Smooth muscle cell of the brain vasculature (primary cell): ENCODE measurements around the gene GRIN2A.

Experiments used
- DNase-seq: peaks from one replicate; pipeline ENCODE4 v3.0.0-alpha.2; 2012; ENCODE audit warnings: low read depth, low spot score

Gene GRIN2A

DNA sequence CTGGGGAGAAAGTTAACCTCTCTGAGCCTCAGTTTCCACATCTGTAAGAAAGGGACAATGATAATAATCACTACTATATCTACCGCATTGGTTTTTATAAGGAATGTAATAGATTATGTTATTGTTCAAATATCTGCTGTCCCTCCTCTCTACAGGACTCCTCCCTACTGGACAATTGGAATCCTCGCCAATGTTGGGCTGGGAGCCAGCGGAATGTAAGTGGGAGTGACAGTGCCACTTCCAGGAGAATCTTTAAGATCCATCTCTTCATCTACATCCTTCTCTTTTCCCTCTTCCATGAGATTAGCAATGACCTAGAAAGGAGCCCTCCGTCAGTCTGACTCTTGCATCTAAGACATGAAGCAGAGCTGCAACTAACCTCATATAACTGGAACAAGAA is 95.1 kb downstream of the GRIN2A start:
- DNase-seq = no peak

DNA sequence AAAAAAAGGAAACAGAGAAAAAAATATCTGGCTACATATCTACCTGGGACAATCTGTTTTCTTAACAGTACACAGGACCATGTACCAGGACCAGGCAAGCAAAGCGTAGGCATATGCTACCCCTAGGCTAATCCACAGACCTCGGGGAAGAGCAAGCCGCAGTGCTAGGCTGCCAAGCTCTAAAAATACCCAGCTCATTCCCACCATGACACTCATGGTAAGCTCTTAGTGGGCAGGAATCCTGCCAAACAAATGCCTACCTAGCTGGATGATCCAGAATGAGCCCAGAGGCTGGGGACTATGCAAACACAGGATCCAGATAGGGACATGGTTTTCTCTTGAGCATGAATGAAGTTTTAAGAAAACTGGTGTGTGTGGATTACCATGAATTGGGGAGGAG is 95.6 kb downstream of the GRIN2A start:
- DNase-seq = no peak

DNA sequence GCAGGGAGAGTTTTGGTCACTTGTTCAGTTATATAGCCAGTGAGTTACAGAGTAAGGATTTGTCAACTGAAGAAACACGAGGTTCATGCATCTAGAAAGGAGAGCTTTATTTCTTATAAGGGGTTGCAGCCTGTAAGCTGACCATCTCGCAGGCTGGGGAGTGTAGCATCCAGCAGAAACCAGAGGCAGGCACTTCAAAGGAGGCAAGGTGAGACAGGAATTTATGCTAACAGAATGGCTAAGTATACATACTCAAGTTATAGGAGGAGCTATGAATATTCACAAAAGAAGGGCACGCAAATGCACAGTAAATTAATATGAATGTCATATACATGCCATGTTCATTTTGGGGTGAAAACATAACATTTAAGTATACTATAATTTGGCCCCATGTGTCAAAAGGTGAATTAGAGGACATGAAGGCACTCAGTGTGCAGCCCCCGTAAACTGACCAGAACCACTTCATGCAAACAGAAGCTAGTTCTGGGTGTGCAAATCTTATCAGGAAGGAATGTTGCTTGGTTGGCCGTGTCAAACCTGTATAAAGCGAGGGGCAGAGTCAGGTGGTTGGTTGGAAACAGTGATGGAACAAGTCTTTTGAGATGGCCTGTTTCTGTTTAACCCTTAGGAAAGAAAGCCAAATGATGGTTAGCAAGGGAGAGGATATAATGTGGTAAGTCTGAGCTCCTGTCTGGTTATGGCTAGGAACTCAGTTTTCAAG is 97.0 kb downstream of the GRIN2A start:
- no peak for DNase-seq

DNA sequence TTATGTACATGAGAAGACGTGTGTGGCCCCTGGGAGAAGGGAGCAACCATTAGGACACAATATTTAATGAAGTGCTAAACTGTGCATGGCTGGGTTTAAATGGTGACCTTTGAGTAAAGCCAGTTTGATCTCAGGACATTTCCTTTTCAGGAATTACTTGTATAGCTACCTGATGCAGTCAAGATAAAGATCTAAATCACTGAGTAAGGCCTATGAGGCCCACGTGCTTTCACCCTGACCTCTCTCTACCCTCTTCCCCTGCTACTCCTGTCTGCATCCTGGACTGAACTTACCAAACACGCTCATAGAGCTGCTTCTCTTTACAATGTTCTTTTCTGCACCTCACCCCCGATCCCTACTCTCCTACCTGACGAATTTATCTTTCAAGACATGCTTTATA is 98.9 kb downstream of the GRIN2A start:
- no peak for DNase-seq

DNA sequence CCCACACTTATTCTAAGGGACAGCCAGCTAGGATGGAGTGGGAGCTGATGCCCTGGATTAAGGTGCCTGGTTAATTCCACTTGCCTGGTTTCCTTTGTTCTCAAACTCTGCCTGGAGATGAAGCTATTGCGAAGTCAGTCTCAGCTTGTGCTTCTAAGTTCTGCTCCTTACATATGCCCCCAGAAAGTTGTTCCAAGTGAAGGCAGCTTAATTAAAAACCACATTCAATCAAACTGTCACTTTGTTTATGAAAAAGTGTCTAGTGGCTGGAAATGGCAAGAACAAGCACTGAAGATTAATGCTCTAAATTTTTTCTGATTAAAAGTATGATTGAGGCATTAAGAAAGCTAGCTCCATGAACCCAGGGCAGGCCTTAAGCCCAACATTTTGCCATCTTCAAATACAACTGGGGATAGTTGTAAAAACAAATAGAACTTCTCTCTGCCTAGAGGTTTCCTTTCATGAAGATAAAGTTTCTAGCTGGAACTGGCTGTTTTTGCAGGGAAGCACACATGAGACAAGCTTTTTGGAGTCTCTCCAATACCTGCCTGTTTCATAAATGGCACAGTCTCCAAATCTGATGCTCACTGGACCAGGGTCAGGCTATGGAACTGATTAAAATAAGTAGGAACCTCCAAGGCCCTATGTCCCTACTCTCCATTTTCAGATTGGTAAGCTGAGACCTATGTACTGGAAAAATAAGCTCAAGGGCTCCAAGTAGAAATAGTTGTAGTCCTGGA is 100.9 kb downstream of the GRIN2A start:
- no peak for DNase-seq

DNA sequence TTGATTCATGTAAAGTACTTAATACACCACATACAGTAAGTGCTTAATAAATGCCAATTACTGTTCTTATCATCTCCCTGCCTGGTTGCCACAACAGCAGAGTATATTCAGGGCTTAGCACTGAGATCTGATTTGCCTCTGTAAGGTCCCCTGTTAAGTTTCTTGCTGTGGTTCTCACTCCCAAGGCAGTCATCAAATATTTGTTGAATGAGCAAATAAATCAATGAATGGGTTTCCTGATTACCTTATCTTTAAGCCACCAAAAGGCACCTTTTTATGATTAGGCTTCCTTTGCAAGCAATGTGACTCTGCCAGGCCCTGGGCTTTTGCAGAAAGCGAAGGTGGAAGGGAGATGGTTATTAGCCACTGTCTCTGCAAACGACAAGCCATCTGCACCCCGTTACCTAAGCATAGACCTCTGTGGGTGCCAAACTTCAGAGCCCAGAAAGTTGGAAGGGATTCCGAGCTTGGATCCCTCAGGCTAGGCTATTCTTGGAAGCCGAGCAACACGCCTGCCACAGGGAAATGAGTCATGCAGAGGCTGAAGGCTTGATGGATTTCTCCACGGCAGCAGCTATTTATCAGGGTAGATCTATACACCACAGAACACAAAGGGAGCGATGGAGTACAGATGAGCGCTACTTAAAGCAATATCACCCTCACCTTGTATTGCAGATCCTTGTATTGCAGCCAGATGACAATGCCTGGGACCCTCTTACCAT is 102.0 kb downstream of the GRIN2A start:
- no peak for DNase-seq

DNA sequence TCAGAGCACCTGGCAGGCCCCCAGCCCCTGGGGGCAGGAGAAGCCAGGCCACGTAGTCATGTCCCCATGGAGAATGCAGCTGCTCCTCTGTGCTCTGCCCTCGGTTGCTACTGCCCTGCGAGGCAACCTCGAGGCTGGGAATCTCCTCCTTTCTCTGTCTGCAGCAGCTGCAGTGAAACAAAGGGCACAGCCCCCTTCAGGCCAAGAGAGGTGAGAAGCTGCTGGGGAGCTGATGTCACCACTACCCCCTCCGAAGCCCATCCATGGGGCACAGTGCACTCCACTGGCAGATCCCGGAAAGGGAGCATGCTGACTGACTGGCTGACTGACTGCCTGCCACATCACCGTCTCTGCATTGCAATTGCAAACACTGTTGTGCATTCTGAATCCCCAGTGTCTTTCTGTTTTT is 103.7 kb downstream of the GRIN2A start:
- DNase-seq = no peak

DNA sequence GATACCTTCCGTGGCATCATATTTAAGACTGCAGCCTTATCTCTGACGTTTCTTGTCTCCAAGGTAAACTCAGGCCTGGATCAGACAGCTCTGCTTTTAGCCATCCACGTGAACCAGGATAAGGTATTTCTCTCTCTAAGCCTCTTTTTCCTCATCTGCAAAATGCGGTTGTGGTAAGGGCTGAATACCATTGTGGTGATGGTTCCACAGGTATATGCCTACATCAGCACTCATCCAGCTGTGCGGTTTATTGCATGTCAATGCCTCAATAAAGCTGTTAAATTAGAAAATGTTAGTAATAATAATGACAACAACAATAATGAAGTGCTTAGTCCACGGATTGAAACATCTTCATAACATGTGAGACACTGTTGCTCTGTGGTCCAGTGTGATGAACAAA is 104.4 kb downstream of the GRIN2A start:
- DNase-seq = no peak

DNA sequence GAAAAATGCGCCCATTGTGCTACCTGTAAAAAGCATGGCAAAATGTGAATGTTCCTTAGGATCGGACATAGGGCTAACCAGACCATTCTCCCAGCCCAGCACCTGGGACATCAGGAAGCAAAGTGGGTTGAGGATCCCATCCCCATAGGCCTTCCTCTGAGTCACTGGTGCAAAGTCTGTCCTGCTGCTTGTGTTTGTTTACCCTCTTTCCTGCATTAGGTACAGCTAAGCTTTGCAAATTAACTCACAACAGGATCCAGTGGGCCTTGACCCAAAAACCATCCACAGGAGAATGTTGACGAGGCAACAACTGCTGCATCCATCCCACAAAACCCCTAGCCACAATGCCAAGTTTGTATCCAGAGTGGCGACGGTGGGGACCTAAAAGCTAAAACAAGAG is 106.2 kb downstream of the GRIN2A start:
- DNase-seq = no peak

DNA sequence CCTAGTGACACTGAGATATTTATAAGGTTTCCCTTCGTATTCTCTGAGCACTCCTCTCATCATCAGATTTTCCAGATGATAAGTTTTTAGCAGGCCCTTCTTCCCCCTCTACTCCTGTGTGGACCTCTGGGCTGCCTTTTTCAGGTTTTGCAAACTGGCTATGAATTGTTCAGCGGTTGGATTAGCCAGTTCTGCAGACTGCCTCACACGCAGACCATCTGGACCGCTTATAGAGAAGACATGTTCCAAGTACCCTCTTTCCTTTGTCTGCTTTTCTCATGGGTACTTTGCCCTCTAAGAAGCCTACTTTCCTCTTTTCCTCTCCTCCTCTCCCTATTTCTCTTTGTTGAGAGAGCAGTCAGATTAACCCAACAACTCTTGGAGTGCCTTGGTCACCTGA is 111.6 kb downstream of the GRIN2A start:
- no peak for DNase-seq

DNA sequence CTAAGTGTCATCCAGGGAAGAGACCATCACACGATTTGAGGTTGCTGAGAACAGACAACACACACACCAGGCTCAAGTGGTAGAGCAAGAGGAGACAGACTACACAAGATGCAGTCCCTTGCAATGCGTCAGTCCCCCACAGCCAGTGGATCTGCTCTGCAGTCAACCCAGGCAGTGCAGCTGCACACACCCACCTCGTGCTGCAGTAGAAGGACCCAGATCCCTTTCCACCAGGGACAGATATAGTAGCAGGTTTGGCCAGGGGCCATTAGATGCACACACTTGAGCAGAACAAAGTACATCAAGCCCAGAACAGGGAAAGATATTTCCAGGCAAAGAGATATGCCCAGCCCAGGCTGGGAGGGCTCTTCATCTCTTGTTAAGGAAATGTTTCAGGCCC is 112.9 kb downstream of the GRIN2A start:
- no peak for DNase-seq

DNA sequence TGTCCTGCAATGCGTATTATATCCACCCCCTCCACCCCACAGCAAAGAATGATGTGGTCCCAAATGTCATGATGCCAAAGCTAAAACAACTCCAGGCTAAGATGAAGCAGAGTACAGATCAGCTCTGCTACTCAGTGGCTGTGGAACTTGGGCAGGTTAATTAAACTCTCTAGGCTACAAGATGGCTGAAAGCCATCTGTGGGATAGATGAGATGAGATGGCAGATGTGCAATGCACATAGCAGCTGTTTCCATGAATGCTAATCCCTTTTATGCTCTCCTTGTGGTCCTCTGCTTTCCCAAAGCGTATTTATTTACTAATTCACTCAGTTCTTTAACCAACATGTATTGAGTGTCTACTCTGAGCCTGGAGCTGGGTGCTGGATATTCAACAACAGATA is 114.4 kb downstream of the GRIN2A start:
- DNase-seq = no peak

DNA sequence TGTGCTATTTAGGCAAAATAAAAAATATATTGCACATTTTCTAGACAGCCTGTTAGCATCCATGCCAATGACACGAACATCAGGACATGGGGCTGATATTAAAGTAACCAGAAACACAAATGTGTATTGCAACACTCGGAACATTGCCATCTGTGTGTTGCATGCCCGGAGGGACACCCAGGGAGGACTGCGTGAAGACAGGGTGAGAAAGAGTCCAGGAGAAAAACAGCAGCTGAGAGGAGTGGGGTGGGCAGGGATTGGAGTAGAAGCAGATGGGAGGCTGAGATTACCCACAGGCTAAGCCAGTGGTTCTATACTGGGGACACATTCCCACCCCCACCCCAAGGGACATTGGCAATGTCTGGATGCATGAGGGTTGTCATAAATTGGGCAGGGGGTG is 114.8 kb downstream of the GRIN2A start:
- DNase-seq = no peak

DNA sequence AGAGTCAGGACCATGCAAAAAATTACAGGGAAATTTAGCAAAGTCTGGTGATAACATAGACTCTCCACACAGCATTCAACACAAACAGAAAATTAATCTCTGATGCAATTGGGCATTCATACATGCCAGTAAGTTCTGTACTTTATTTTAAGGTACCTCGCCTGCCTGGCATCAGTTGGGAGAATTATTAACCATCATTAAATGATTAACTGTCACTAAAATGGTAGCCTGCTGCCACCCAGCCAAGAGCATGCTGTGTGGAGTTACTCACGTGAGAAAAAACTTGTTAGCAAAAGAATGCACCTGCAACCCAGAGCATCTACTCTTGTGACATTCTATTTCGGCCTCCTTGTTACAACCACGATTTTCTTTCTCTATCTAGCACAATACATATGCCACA is 117.2 kb downstream of the GRIN2A start:
- DNase-seq = no peak

DNA sequence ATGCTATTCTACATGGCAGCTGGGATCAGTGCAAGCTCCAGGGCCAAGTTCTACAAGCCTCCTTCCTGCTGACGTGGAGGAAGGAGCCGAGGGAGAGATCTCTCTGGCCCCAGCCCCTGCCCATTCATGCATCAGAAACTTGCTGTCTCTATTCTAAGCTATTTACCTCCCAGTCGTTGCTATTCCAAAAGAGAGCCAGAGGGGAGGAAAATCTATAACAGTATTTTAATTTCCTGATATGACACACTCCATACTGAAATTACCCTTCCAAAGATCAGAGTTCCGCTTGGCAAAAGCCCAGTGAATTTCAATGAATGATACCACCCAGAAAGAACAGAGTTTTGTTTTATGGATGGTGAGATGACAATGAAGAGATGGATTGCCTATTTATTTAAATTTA is 133.4 kb downstream of the GRIN2A start:
- no peak for DNase-seq

DNA sequence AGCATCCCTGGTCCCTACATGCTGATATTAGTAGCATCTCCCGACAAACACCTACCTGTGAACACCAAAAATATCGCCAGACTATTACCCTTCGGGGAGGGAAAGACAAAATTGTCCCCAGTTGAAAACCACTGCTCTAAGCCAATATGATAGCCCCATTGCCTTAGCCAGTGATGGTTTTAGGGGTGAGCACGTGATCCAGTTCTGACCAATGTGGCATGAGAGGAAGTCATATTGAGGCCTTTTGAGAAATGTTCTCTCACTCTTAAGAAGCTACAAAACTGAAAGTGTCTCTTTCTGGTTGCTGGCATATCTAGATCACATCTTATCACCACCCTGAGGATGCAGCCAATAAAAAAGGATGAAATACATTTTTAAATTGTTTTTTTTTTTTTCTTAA is 136.3 kb downstream of the GRIN2A start:
- no peak for DNase-seq

DNA sequence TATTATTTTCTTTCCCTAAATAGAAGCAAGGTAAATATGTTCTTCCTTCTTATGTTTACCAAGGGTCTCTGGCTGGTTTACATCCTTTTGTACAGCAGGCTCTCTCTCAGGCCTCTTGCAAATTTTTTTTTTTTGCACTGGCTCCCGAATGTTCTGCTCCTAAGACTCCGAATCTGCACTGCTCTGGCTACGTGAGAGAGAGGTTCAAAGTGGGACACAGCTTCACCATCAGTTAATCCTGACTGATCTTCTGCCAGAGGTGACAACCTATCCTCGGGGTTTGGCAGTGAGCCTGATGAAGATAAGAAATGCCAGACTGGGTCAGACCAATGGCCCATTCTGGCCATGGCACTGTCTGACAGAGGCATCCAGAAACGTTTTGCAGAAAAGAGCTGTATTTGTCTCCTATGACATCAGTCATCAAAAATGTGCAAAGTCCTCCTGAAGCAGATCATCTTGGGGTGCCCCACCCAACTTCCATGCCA is 136.9 kb downstream of the GRIN2A start:
- no peak for DNase-seq

DNA sequence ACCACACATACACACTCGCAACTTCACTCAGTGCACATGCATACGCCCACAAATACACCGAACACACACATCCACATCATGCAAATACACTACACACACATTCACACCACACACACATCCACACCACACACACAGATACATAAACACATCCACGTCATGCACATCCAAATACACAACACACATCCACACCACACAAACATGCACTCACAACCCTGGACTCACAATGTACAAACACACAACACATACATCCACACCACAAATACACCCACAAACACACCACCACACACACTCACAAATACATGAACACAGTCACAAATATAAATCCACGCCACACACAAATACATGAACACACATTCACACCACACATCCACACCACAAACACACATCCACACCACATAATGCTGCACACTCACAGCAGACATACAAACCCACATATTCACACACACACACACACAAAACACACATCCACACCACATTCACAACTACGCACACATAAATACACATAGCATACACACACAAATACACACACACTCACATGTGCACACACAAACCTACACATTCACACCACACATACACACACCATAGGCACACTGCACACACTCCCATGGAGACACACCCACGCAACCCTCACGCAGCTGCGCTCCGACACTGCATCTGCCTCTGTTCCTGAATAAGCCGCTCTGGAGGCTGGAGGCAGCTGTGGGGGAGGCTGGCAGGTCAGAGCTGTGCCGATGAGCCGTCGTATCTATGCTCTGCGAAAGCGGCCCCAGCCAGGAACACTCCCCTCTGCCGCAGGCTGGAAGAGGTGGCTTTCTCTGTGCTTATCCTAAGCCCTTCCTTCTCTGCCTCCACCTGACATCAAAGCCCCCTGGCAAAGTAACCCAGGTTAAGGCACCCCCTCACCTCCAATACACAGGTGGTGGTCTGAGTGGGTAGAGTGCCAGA is 141.8 kb downstream of the GRIN2A start:
- DNase-seq = no peak

DNA sequence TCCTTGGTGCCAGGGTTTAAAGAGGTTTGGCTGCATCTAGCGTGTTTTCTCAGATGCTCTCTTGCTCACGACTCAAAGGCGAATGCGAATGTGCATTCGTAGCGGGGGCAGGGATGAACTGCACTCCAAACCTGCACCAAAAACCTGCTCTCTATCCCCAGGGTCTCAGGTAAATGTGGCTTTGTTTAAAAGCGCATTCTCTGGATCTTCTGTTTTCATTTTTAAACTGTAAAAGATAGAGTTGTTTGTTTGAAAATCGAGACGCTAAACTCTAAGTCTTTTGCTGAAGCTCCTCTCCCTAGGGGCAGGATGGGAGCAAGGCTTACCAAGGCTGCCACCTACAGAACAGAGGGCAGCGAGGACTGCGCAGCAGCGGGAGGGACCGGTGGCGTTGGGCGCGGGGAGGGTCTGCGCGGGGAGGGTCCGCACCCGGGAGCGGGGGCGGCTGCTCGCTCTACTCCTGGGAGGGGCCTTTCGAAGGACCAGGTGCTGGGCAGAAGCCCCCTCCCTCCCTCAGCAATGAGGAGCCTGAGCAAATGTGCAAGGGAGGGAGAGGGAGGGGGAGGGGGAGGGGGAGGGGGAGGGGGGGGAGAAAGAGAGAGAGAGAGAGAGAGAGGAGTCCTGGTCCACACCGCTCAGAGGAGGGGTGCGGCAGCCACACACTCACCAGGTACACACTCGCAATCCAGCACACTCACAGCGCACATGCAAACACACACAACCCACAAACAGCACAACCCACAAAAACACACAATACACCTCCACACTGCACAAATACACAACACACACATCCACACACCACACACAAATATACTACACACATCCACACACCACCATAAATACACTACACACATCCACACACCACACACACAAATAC is 142.8 kb downstream of the GRIN2A start:
- no peak for DNase-seq

DNA sequence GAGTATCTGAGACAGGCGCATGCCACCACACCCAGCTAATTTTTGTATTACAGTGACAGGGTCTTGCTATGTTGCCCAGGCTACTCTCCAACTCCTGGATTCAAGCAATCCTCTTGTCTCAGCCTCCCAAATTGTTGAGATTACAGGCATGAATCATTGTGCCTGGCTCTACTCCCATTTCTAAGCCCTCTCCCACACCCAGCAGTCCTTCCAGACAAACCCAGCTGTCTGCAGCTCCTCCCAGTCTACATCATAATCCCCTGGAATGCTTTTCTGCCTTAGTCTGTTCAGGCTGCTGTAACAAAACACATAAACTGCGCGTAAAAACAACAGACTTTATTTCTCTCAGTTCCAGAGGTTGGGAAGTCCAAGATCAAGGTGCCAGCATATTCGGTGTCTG is 144.5 kb downstream of the GRIN2A start:
- no peak for DNase-seq

DNA sequence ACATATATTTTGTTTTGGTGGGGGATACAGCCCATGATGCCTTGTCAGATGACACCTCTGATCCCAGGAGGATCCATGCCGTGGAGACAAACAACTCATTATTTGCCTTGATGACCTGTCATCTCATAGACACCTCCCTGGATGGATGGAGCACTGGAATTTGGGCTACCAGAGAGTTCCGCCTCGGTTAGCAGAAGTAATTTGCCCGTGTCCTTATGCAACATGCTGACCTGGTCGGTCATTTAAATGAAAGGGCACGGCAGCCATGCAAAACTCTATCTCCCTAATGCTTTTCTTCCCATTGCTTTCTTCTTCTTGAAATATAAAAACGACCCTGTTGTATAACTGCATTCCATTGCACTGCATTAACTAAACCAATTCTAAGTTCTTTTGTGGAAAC is 145.3 kb downstream of the GRIN2A start:
- DNase-seq = no peak
